Caco-2 (cell line): Measurements from ENCODE around the gene ABCC1. TPM values are rescaled to one million over a fixed set of nuclear protein-coding genes. Genes with fewer than 3 reads are reported as not detected.
"Not testable (repeated sequence)": the region's sequence is repeated elsewhere in the genome, so short reads cannot be mapped to it uniquely, and the experiment has no call there.

Source experiments
- BruUV-seq: library from RNA; stranded (reverse); fragments of 400-500 nt; replicated peaks from 2 replicates; lab custom pipeline; 2021; lab: Mats Ljungman, UMichigan
- CTCF ChIA-PET: fragments of 300-600 bp; sonication (Branson Sonifier 250); formaldehyde crosslinking; loops from one replicate; lab custom pipeline; 2022; ENCODE audit warnings: antibody characterized with exemption; lab: Charles Lee
- POLR2A ChIA-PET: fragments of 300-600 bp; sonication (Branson Sonifier 250); formaldehyde crosslinking; loops from one replicate; lab custom pipeline; 2022; ENCODE audit warnings: antibody characterized with exemption; lab: Charles Lee
- DNase-seq, 2 experiments: peaks; one replicate each; pipeline versions ENCODE4 v3.0.0 to v3.0.0-alpha.2; 2020 to 2022
- H3K27me3 ChIP-seq: replicated peaks from 2 replicates; pipeline ENCODE4 v1.6.0; 2011; ENCODE audit warnings: low read length; ENCODE audit not compliant: control insufficient read depth, insufficient read depth
- H3K36me3 ChIP-seq: 2 replicates; pipeline ENCODE4 v1.5.1; 2011; ENCODE audit warnings: low read length; ENCODE audit not compliant: control insufficient read depth, insufficient read depth
- H3K4me1 ChIP-seq: fragments of 250-450 bp; sonication (Bioruptor Pico); 2 replicates; pipeline ENCODE4 v1.5.1; 2020; ENCODE audit warnings: mild to moderate bottlenecking
- H3K4me3 ChIP-seq: 2 replicates; pipeline ENCODE4 v1.5.1; 2011; ENCODE audit warnings: low read depth, mild to moderate bottlenecking, control low read depth, low read length
- H3K9me3 ChIP-seq: fragments of 250-450 bp; sonication (Bioruptor Pico); 2 replicates; pipeline ENCODE4 v1.5.1; 2020; ENCODE audit warnings: mild to moderate bottlenecking, moderate library complexity
- H3K27ac Mint-ChIP-seq: one replicate; pipeline ENCODE4 v1.8.0; 2022; ENCODE audit warnings: mixed read lengths; ENCODE audit not compliant: unreplicated experiment
- H3K27me3 Mint-ChIP-seq: one replicate; pipeline ENCODE4 v1.8.0; 2022; ENCODE audit warnings: mixed read lengths; ENCODE audit not compliant: insufficient read depth, unreplicated experiment
- H3K36me3 Mint-ChIP-seq: one replicate; pipeline ENCODE4 v1.8.0; 2022; ENCODE audit warnings: mild to moderate bottlenecking, mixed read lengths; ENCODE audit not compliant: insufficient read depth, unreplicated experiment
- H3K4me1 Mint-ChIP-seq: one replicate; pipeline ENCODE4 v1.8.0; 2022; ENCODE audit warnings: low read depth, mixed read lengths; ENCODE audit not compliant: unreplicated experiment
- H3K4me3 Mint-ChIP-seq: one replicate; pipeline ENCODE4 v1.8.0; 2022; ENCODE audit warnings: mild to moderate bottlenecking, moderate library complexity, mixed read lengths; ENCODE audit not compliant: unreplicated experiment
- H3K9me3 Mint-ChIP-seq: one replicate; pipeline ENCODE4 v1.8.0; 2022; ENCODE audit warnings: mixed read lengths; ENCODE audit not compliant: unreplicated experiment
- CTCF ChIP-seq, 2 experiments: fragments of 200-600 bp in 1 of 2; IDR thresholded peaks; 1 replicate in 1 of 2; 2 replicates in 1 of 2; pipeline versions ENCODE4 v1.5.1 to v1.8.0; 2011 to 2022; ENCODE audit warnings: antibody characterized with exemption in 1 of 2, control low read depth in 1 of 2, inconsistent platforms in 1 of 2, low read depth in 1 of 2, low read length in 1 of 2, mild to moderate bottlenecking in 1 of 2, moderate library complexity in 1 of 2; ENCODE audit not compliant: insufficient read depth in 1 of 2, severe bottlenecking in 1 of 2, unreplicated experiment in 1 of 2
- intact Hi-C: fragments of 100-400 bp; cut with micrococcal nuclease; formaldehyde crosslinking; loops from one replicate; pipeline ENCODE4 v1.10.0; 2022; ENCODE audit not compliant: unreplicated experiment
- total RNA-seq: library from RNA; stranded (reverse); gene quantifications from 2 replicates; pipeline ENCODE4 v1.2.3, GENCODE V29; 2022

Gene ABCC1
- total RNA-seq, 1 experiment from 2014 or later = 22.3 TPM

GRCh38 chr16:16150878-16151152 lies 201.4 kb downstream of the ABCC1 start:
- TF ChIP-seq CTCF (IDR thresholded peaks at IDR 0.05; ENCODE audit: insufficient read depth in 1 of 2, low read depth in 1 of 2, low read length in 1 of 2, severe bottlenecking in 1 of 2, unreplicated experiment in 1 of 2) = no peak
- Mint-ChIP-seq H3K36me3 (peaks cover 16% of the 10 kb centered on the region), H3K27ac (no peak overlapping the region), H3K4me1 (no peaks in the 10 kb centered on the region), H3K9me3 (no peaks in the 10 kb centered on the region), H3K4me3 (no peak overlapping the region), H3K27me3 (no peaks in the 10 kb centered on the region)
- BruUV-seq = no TSS peak
- ChIA-PET POLR2A (no interaction called here), CTCF (no interaction called here)
- H3K27me3 ChIP-seq = no peaks in the 10 kb centered on the region
- DNase-seq = no peak
- no peaks in the 10 kb centered on the region for H3K4me1 ChIP-seq
- no peaks in the 10 kb centered on the region for H3K9me3 ChIP-seq
- intact Hi-C loops = no loop called here
- H3K36me3 ChIP-seq = peaks cover 2% of the 10 kb centered on the region; the same call in 1 of the 2 replicates
- no peak overlapping the region for H3K4me3 ChIP-seq

GRCh38 chr16:16151315-16151714 lies 201.9 kb downstream of the ABCC1 start:
- no TSS peak for BruUV-seq
- no peak for DNase-seq
- CTCF ChIA-PET = no interaction called here
- Histone ChIP-seq H3K9me3 (no peaks in the 10 kb centered on the region), H3K27me3 (no peaks in the 10 kb centered on the region), H3K36me3 (peaks cover 2% of the 10 kb centered on the region; the same call in 1 of the 2 replicates), H3K4me3 (no peak overlapping the region), H3K4me1 (no peaks in the 10 kb centered on the region)
- intact Hi-C loops = no loop called here
- POLR2A ChIA-PET = no interaction called here
- Mint-ChIP-seq H3K4me1 (no peaks in the 10 kb centered on the region), H3K9me3 (no peaks in the 10 kb centered on the region), H3K27ac (no peak overlapping the region), H3K4me3 (no peak overlapping the region), H3K36me3 (peaks cover 19% of the 10 kb centered on the region), H3K27me3 (no peaks in the 10 kb centered on the region)
- no peak for TF ChIP-seq CTCF (IDR thresholded peaks at IDR 0.05; ENCODE audit: insufficient read depth in 1 of 2, low read depth in 1 of 2, low read length in 1 of 2, severe bottlenecking in 1 of 2, unreplicated experiment in 1 of 2)

- H3K4me3 Mint-ChIP-seq, H3K9me3 ChIP-seq, POLR2A ChIA-PET, H3K27ac Mint-ChIP-seq, H3K27me3 ChIP-seq, intact Hi-C loops, H3K36me3 ChIP-seq, BruUV-seq, CTCF ChIA-PET, H3K9me3 Mint-ChIP-seq, H3K27me3 Mint-ChIP-seq, H3K4me1 Mint-ChIP-seq, H3K4me1 ChIP-seq, DNase-seq, H3K4me3 ChIP-seq: not testable (repeated sequence)
- H3K36me3 Mint-ChIP-seq = peaks cover 28% of the 10 kb centered on the region
Measured at GRCh38 chr16:16153000-16153399, 203.6 kb downstream of the ABCC1 start.
